LHCN-M2 (cell line): Measurements from ENCODE around the gene NXT2. TPM values are rescaled to one million over a fixed set of nuclear protein-coding genes. Genes with fewer than 3 reads are reported as not detected.
"Not testable (repeated sequence)": the region's sequence is repeated elsewhere in the genome, so short reads cannot be mapped to it uniquely, and the experiment has no call there.

Experiments
- DNase-seq: peaks from one replicate; pipeline ENCODE4 v3.0.0-alpha.2; 2012; ENCODE audit warnings: low read depth
- polyA plus RNA-seq: library from polyadenylated mRNA; unstranded; fragments of >200 nt; gene quantifications from one replicate; pipeline ENCODE4 v1.2.1, GENCODE V29; 2012; ENCODE audit warnings: missing spikeins
- total RNA-seq: library from RNA; depleted of rRNA; stranded (reverse); fragments of >200 nt; gene quantifications from 2 replicates; pipeline ENCODE4 v1.2.3, GENCODE V29; 2014; rRNA removed

NXT2 gene
- 10.8 and 13.1 TPM in 2 replicates for total RNA-seq
- polyA plus RNA-seq, result 3.2 TPM

GRCh38 chrX:109536439-109537323 is at the start of gene NXT2:
TSS of gene NXT2 (plus strand) at chrX:109536844. CDS start at chrX:109537007, 163 bp downstream.
- DNase-seq, result peak; percentile 84

- peak; percentile 4 for DNase-seq
Measured at GRCh38 chrX:109487640-109488039, 49.0 kb upstream of the NXT2 start.

- DNase-seq, result no peak
Measured at GRCh38 chrX:109489174-109489573, 47.5 kb upstream of the NXT2 start.

GRCh38 chrX:109498434-109498833 is 38.2 kb upstream of the NXT2 start:
- no peak for DNase-seq

- no peak for DNase-seq
Measured at GRCh38 chrX:109501176-109501575, 35.5 kb upstream of the NXT2 start.

- no peak for DNase-seq
Measured at GRCh38 chrX:109508915-109509314, 27.7 kb upstream of the NXT2 start.

- DNase-seq, result no peak
Measured at GRCh38 chrX:109511113-109511512, 25.5 kb upstream of the NXT2 start.

GRCh38 chrX:109519001-109519400 is 17.6 kb upstream of the NXT2 start:
- DNase-seq, result no peak

GRCh38 chrX:109533005-109533404 is 3.6 kb upstream of the NXT2 start:
- no peak for DNase-seq

GRCh38 chrX:109533631-109534030 is 3.0 kb upstream of the NXT2 start:
- no peak for DNase-seq

GRCh38 chrX:109534933-109535332 is 1.7 kb upstream of the NXT2 start:
- DNase-seq, result no peak

- no peak for DNase-seq
Measured at GRCh38 chrX:109535578-109535977, 1.1 kb upstream of the NXT2 start.

- peak; percentile 43 for DNase-seq
Measured at GRCh38 chrX:109537324-109537665, 651 bp downstream of the NXT2 start.

GRCh38 chrX:109539007-109539406 is 2.4 kb downstream of the NXT2 start:
- not testable (repeated sequence) for DNase-seq

- no peak for DNase-seq
Measured at GRCh38 chrX:109553862-109554261, 17.2 kb downstream of the NXT2 start.

GRCh38 chrX:109576083-109576482 is 39.4 kb downstream of the NXT2 start:
- not testable (repeated sequence) for DNase-seq

GRCh38 chrX:109577055-109577454 is 40.4 kb downstream of the NXT2 start:
- no peak for DNase-seq

- DNase-seq, result no peak
Measured at GRCh38 chrX:109578916-109579315, 42.3 kb downstream of the NXT2 start.

- DNase-seq, result no peak
Measured at GRCh38 chrX:109585488-109585887, 48.8 kb downstream of the NXT2 start.

- DNase-seq, result no peak
Measured at GRCh38 chrX:109590176-109590575, 53.5 kb downstream of the NXT2 start.
